ENCODE results near the gene COL2A1.

COL2A1 gene

DNA sequence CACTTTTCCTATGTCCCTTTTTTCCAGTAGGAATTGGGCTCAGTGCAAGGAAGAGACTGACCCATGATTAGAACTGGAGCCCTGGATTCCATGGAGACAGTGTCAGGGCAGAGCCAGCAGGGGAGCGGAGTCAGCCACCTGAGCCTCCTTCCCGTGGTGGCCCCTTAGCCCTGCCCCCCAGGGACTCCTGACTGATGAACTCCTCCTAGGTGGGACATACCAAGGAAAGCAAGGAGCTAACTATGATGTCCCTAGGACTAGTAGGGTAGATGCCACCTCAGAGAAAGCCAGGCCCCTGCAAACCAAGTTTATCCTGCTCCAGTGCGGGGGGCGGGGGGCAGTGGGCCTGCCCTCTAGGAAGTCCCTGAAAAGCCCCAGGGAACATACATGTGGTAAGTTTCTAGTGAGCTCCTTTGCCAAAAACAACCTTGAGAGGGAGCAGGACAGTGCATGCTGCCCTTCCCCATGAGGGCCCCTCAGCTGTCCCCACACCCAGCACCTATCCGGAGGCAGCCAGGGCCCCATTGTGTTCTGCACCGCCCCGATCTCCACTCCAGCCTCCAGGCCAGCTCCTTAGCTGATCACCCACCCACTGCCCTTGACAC is 6.2 kb upstream of the COL2A1 start:
- TF ChIP-seq CTCF (IDR thresholded peaks at IDR 0.05; ENCODE audit: low read depth, low read length) = no peak
- no peak for DNase-seq (ENCODE audit: extremely low read depth, low read depth)

GRCh38 chr12:48009471-48009870 is 5.2 kb upstream of the COL2A1 start:
- TF ChIP-seq CTCF (IDR thresholded peaks at IDR 0.05; ENCODE audit: low read depth, low read length) = no peak
- DNase-seq (ENCODE audit: extremely low read depth, low read depth) = no peak

DNA sequence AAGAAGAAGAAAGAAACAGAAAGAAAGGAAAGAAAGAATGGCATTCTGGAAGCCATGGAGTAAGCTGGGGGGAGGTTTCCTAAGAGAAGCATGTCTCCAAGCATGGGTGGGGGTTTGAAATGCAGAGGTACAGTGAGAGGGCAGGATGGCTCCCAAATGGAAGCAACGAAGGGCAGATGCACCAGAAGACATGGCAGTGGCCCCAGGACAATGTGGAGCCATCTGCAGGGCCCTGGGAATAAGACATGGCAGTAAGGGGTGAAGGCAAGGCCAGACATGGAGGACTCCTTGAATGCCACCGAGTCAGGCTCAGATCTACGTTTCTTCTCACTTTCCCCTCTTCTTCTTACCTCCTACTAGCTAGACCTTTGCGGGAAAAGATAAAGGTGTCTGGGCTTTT is 4.7 kb upstream of the COL2A1 start:
- DNase-seq (ENCODE audit: extremely low read depth, low read depth) = no peak
- TF ChIP-seq CTCF (IDR thresholded peaks at IDR 0.05; ENCODE audit: low read depth, low read length) = no peak

GRCh38 chr12:48008349-48008748 is 4.1 kb upstream of the COL2A1 start:
- no peak for DNase-seq (ENCODE audit: extremely low read depth, low read depth)
- no peak for TF ChIP-seq CTCF (IDR thresholded peaks at IDR 0.05; ENCODE audit: low read depth, low read length)

GRCh38 chr12:48007206-48007605 is 2.9 kb upstream of the COL2A1 start:
- no peak for DNase-seq (ENCODE audit: extremely low read depth, low read depth)
- no peak for TF ChIP-seq CTCF (IDR thresholded peaks at IDR 0.05; ENCODE audit: low read depth, low read length)

DNA sequence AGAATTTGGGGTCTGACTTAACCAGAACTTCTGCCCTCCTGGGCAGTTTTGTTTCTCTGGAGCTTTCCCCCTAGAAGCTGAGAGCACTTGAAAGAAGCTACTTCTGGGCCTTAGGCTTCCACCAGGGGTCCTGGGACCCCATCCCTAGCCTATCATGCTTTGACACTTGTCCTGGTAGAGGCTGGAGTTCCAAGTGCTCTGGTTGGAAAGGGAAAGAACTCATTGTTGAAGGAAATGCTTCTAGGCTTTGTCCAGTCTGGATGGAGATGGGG is 1.4 kb upstream of the COL2A1 start:
- DNase-seq (ENCODE audit: extremely low read depth, low read depth) = no peak

More for the DNA sequence above, 1.4 kb upstream of the COL2A1 start:
- no peak for TF ChIP-seq CTCF (IDR thresholded peaks at IDR 0.05; ENCODE audit: low read depth, low read length)

Measured in AG09319 (cell line).